BLaER1 (cell line): Measurements from ENCODE around the gene UNKL.
A peak's percentile ranks its signal among the peaks of the same experiment; 100 is the strongest.

Experiments
- H3K27ac ChIP-seq: shearing (Covaris generic); formaldehyde crosslinking; 2 replicates; pipeline ENCODE4 v1.8.1; 2022
- H3K27me3 ChIP-seq: shearing (Covaris generic); formaldehyde crosslinking; 2 replicates; pipeline ENCODE4 v1.8.1; 2022
- H3K36me3 ChIP-seq: shearing (Covaris generic); formaldehyde crosslinking; 2 replicates; pipeline ENCODE4 v1.8.1; 2022
- H3K4me1 ChIP-seq: shearing (Covaris generic); formaldehyde crosslinking; 2 replicates; pipeline ENCODE4 v1.8.1; 2022
- H3K4me2 ChIP-seq: shearing (Covaris generic); formaldehyde crosslinking; 2 replicates; pipeline ENCODE4 v1.8.1; 2022
- H3K4me3 ChIP-seq: shearing (Covaris generic); formaldehyde crosslinking; 2 replicates; pipeline ENCODE4 v1.8.1; 2022
- H3K9ac ChIP-seq: shearing (Covaris generic); formaldehyde crosslinking; 2 replicates; pipeline ENCODE4 v1.8.1; 2022
- H3K9me3 ChIP-seq: shearing (Covaris generic); formaldehyde crosslinking; 2 replicates; pipeline ENCODE4 v1.8.1; 2022
- H4K20me1 ChIP-seq: shearing (Covaris generic); formaldehyde crosslinking; 2 replicates; pipeline ENCODE4 v1.8.1; 2022
- Cebpa-rat ChIP-seq: shearing (Covaris generic); IDR thresholded peaks from 2 replicates; pipeline ENCODE4 v1.8.1; 2022

Gene UNKL

DNA sequence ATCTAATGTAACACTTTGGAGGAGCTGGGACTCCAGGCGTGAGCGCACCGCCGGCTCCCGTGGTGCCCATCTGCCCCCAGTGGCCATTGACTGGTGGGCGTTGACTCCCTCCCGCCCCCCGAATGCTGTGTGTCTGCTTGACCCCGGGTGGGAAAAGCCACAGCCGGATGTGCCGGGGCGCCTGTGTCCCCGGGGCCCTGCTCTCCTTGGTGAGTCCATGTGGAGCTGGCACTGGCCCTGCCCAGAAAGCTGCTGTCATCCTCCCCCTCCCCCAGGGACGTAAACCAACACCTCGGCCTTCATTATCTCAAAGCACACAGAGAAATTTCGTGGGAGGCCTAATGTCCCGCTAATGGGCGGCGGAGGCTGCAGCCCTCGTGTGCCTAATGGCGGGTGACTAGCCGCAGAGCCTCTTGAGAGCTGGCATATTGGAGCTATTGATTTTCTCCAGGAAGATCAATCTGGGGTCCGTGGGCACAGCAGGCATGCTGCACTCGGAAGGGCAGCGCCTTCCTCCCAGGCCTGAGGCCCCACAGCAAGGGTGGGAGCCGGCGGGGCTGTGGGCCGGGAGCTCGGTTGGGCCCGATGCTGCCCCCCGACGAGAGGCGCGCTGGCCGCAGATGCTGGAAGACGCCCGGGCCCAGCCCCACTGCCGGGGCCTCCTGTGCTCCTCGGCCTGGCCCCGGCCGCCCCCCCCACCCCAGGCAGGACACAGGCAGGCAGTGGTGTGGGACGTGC is 12.4 kb upstream of the UNKL start:
- Histone ChIP-seq H3K4me3 (no peak overlapping the region), H3K9ac (no peak overlapping the region), H3K27me3 (no peaks in the 10 kb centered on the region), H3K4me2 (no peak overlapping the region), H4K20me1 (no peaks in the 10 kb centered on the region), H3K36me3 (no peaks in the 10 kb centered on the region), H3K9me3 (no peaks in the 10 kb centered on the region), H3K4me1 (peaks cover 49% of the 10 kb centered on the region), H3K27ac (no peak overlapping the region)
- TF ChIP-seq Cebpa-rat = no peak

DNA sequence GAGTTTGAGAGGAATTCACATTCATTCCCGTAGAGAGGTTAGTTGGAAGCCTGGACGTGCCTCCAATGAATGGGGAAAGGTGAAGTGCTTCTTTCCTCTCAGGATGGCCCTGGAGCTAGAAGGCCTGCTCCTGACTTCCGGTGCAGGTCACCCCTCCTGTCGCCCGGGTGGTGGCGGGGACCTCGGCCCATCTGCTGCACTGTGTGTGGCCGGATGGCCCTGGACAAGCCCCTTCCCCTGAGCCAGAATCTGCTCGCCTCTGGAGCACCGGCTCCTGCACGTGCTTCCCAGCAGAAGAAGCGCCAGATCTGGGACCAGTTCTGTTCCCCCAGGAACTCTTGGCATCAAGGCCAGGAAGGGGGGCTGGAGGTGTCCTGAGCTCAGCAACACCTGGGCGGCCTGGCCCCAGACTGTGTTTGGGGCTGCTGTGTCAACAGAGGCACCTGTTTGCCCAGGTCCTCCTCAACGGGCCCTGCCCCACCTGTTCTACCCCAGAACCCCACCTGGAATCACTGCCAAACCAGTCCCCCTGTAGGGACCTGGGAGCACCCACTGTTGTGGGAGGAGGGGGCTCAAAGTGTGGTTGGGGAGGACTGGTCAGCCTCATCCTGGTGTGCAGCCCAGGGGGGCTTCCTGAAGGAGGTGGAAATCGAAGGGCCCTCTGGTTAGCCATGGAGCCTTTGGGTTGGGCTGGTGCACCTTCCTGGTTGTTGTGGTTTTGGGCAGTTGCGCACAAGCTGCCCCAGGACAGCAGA is 11.3 kb upstream of the UNKL start:
- Histone ChIP-seq H3K9me3 (no peaks in the 10 kb centered on the region), H3K4me2 (no peak overlapping the region), H3K4me3 (no peak overlapping the region), H3K36me3 (no peaks in the 10 kb centered on the region), H3K4me1 (peaks cover 42% of the 10 kb centered on the region), H4K20me1 (no peaks in the 10 kb centered on the region), H3K27ac (no peak overlapping the region), H3K27me3 (no peaks in the 10 kb centered on the region), H3K9ac (no peak overlapping the region)
- TF ChIP-seq Cebpa-rat = no peak

DNA sequence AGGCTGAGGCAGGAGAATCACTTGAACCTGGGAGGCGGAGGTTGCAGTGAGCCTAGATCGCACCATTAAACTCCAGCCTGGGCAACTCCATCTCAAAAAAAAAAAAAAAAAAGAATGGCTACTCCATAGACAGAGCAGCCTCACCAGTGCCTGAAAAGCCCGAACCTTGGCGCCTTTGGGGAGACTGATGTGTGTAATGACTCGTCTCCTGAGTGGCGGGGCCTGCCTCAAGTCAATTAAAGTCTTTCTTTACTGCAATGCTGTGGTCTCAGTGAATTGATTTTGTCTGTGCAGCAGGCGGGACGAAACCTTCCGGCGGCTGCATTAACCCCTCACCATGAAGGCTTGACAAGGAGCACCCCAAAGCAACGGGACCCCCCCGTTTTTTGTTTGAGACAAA is 9.5 kb upstream of the UNKL start:
- Histone ChIP-seq H3K9me3 (no peaks in the 10 kb centered on the region), H3K4me2 (no peak overlapping the region), H3K27me3 (no peaks in the 10 kb centered on the region), H3K4me3 (no peak overlapping the region), H3K9ac (no peak overlapping the region), H3K27ac (no peak overlapping the region), H3K4me1 (peaks cover 34% of the 10 kb centered on the region), H4K20me1 (peaks cover 8% of the 10 kb centered on the region; the same call in 1 of the 2 replicates), H3K36me3 (no peaks in the 10 kb centered on the region)
- TF ChIP-seq Cebpa-rat = no peak

DNA sequence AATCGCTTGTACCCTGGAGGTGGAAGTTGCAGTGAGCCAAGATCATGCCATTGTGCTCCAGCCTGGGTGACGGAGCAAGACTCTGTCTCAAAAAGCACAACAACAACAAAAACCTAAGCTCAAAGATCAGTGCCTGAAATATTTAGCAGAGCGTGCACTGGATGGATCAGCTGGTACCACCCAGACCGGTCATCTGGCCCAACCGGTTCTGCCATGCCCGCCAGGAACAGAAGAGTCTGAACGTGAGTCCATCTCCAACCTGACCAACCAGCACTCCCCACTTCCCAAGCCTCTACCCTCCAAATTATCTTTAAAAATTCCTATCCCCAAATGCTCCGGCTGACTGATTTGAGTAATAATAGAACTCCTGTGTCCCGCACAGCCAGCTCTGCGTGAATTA is 7.6 kb upstream of the UNKL start:
- no peak for TF ChIP-seq Cebpa-rat
- no peaks in the 10 kb centered on the region for H3K27me3 ChIP-seq
- H3K4me2 ChIP-seq = no peak overlapping the region
- H3K4me3 ChIP-seq = no peak overlapping the region
- peaks cover 13% of the 10 kb centered on the region for H3K36me3 ChIP-seq
- 0 out of 2 replicates have a peak overlapping the region, but pooled peaks have one; percentile 88 for H3K27ac ChIP-seq
- peaks cover 8% of the 10 kb centered on the region; the same call in 1 of the 2 replicates for H4K20me1 ChIP-seq
- H3K9me3 ChIP-seq = no peaks in the 10 kb centered on the region
- no peak overlapping the region for H3K9ac ChIP-seq
- peaks cover 36% of the 10 kb centered on the region for H3K4me1 ChIP-seq

DNA sequence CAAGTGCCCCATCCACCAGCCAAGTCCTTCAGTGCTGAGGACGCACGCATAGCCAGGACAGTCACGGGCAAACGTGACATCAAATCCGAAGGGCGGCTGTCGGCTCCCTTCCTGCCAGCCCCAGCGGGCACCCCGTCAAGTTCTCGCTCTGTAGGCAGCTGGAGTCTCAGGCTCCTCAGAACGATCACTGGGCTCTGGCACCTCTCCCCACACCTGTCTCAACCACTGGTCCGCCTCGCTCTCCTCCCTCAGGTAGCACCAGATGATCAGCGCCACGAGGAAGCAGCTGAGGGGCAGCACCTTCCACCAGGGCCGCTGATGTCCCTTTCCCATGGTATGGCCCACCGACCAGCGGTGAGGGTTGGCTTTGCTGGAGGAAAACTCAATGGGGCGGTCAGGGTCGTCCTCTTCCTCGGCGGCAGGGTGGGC is 5.6 kb upstream of the UNKL start:
- Histone ChIP-seq H3K4me2 (peak overlapping the region; percentile 99), H3K36me3 (peaks cover 13% of the 10 kb centered on the region), H4K20me1 (peaks cover 8% of the 10 kb centered on the region; the same call in 1 of the 2 replicates), H3K27me3 (no peaks in the 10 kb centered on the region), H3K4me1 (peaks cover 35% of the 10 kb centered on the region), H3K27ac (peak overlapping the region; percentile 88), H3K9ac (peak overlapping the region; percentile 94), H3K9me3 (no peaks in the 10 kb centered on the region), H3K4me3 (peak overlapping the region; percentile 90)
- no peak for TF ChIP-seq Cebpa-rat

DNA sequence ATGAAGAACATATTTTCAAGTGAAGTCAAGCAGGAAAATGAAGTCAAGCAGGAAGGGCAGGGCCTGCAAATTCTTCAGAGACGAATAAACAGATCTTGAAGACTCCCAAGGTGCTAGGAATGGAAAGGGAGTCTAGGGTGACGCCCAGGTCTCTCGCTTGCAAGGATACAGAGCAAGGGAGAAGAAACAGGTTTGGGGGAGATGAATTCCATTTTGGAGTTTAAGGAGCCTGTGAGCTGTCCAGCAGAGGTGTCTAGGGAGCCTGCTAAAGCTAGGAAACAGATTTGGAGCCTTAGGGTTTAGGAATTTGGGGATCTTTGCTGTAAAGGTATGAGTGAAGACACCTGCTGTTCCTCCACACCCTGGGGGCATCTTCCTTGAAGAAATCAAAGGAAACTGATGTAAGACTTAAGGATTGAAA is 2.0 kb upstream of the UNKL start:
- Histone ChIP-seq H3K9ac (no peak overlapping the region), H3K4me1 (peaks cover 61% of the 10 kb centered on the region), H3K27me3 (no peaks in the 10 kb centered on the region), H3K4me3 (no peak overlapping the region), H3K4me2 (no peak overlapping the region), H4K20me1 (peaks cover 34% of the 10 kb centered on the region), H3K9me3 (no peaks in the 10 kb centered on the region), H3K27ac (no peak overlapping the region), H3K36me3 (peaks cover 23% of the 10 kb centered on the region)
- no peak for TF ChIP-seq Cebpa-rat

DNA sequence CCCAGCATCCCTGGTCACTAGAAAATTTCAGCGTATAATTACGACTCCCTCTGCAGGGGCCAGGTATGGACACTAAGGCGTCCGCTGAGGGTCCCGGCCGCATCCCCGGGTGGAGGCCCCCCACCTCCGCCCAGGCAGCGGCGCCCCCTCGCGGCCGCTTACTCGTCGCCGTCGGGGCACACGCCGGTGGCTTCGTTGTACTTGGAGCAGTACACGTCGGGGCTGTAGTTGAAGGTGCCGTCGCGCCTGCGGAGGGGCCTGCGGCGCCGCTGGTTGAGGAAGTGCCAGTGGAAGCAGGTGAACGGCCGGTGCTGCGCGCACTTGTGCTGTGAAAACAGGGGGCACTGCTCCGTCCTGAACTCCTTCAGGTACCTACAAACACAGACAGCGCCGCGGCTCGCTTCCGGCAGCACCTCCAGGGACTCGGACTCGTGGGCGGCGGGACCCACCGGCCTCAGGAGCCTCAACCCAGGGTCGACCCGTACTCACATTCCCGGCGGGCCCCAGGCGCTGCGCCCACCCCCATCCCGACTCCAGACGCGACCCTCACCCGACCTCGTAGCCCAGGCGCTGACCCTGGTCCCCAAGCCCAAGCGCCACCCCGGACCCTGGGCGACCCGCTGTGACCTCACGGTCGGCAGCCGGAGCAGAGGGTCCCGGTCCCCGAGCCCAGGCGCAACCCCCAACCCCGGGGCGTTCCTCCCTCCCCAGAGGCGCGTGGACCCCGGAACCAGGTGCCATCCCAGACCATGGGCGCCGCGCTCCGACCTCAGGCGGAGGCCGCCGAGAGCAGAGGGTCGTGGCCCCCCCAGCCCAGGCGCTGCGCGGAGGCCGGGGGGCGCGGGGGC is 596 bp downstream of the UNKL start:
- H3K9me3 ChIP-seq = no peaks in the 10 kb centered on the region
- H3K4me2 ChIP-seq = peak overlapping the region; percentile 96
- peak overlapping the region; percentile 96 for H3K9ac ChIP-seq
- peaks cover 41% of the 10 kb centered on the region for H3K36me3 ChIP-seq
- H3K4me1 ChIP-seq = peaks cover 64% of the 10 kb centered on the region
- TF ChIP-seq Cebpa-rat = no peak
- H4K20me1 ChIP-seq = peaks cover 53% of the 10 kb centered on the region
- peak overlapping the region; percentile 96 for H3K27ac ChIP-seq
- H3K4me3 ChIP-seq = peak overlapping the region; percentile 98
- no peaks in the 10 kb centered on the region for H3K27me3 ChIP-seq

DNA sequence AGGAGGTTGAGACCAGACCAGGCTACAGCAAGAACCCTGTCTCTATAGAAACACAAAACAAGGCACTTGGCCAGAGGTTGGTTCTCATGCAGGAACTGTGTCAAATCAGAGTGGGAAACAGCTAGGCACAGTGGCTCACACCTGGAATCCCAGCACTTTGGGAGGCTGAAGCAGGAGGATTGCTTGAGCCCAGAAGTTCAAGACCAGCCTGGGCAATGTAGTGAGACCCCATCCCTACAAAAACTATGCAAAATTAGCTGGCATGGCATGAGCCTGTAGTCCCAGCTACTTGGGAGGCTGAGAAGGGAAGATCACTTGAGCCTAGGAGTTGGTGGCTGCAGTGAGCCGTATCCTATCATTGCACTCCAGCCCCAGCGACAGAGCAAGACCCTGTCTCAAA is 1.7 kb downstream of the UNKL start:
- Histone ChIP-seq H3K4me1 (peaks cover 62% of the 10 kb centered on the region), H3K9me3 (no peaks in the 10 kb centered on the region), H3K27me3 (no peaks in the 10 kb centered on the region), H3K4me2 (peak overlapping the region; percentile 96), H3K4me3 (no peak overlapping the region), H3K27ac (no peak overlapping the region), H3K36me3 (peaks cover 32% of the 10 kb centered on the region), H4K20me1 (peaks cover 61% of the 10 kb centered on the region), H3K9ac (0 out of 2 replicates have a peak overlapping the region, but pooled peaks have one; percentile 53)
- TF ChIP-seq Cebpa-rat = no peak

DNA sequence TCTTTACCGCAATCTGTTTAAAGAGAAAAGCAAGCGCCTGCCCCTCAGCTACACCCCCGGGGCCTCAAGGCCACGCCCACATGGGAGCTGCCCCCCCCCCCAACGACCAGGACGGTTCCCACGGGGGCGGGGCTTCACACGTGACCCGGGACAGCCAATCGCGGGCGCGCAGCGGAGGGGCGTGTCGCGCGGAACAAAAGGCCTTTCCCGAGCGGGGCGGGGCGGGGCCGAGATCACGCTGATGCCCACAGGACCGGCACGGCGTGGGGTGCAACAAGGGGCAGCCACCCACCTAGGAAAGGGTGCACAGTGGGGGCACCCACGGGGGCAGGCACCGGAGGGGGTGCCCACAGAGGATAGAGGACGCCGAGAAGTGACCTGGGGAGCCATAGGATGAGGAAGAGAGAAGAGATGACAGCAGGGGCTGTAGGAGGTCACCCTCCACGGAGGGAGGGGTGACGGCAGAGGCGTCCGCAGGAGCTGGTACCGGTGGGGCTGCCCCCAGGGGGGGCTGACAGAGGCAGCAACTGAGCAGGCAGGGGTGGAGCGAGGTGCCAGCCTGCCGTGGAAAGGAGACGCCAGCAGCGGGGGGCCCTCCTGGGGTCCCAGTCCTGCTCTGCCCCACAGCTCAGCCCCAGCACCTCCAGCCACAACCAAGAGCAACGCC is 6.2 kb downstream of the UNKL start:
- peak overlapping the region; percentile 76 for H3K4me3 ChIP-seq
- peak overlapping the region; percentile 79 for H3K9ac ChIP-seq
- no peak for TF ChIP-seq Cebpa-rat
- H3K27me3 ChIP-seq = no peaks in the 10 kb centered on the region
- H3K27ac ChIP-seq = peak overlapping the region; percentile 80
- H4K20me1 ChIP-seq = peaks cover 94% of the 10 kb centered on the region
- peak overlapping the region; percentile 99 for H3K4me2 ChIP-seq
- H3K4me1 ChIP-seq = peaks cover 63% of the 10 kb centered on the region
- H3K36me3 ChIP-seq = peaks cover 64% of the 10 kb centered on the region
- no peaks in the 10 kb centered on the region for H3K9me3 ChIP-seq
